Left colon (tissue), 2 donors: ENCODE data around the gene SIPA1. TPM values are rescaled to one million over a fixed set of nuclear protein-coding genes. Genes with fewer than 3 reads are reported as not detected.
"Not testable (repeated sequence)": the region's sequence is repeated elsewhere in the genome, so short reads cannot be mapped to it uniquely, and the experiment has no call there.

Experiments
- ATAC-seq: fragments of 200-7000 bp; cut with Tn5 transposase; one replicate; pipeline ENCODE4 v1.9.1; 2020; ENCODE audit warnings: mild to moderate bottlenecking, moderate library complexity
- DNase-seq, 2 donors: peaks; one replicate each; pipeline ENCODE4 v3.0.0-alpha.2; 2020
- intact Hi-C, 2 donors: fragments of 100-400 bp; cut with DNase I in 1 of 2; cut with micrococcal nuclease in 1 of 2; formaldehyde crosslinking; loops; one replicate each; pipeline versions ENCODE4 v1.11.2 to v1.14.0; 2022; cut with DNase I, micrococcal nuclease
- microRNA-seq, 2 donors: library from miRNA; unstranded; fragments of <30 nt; microRNA quantifications; one replicate each; pipeline versions ENCODE4 v1.1.0 to v1.2.0, GENCODE V29; 2020
- total RNA-seq, 2 donors: library from RNA; stranded (reverse); fragmentation: NEBNext Ultra II Directional; extraction: Animal tissue kit (Norgen Biotek cat#: 25700); gene quantifications; one replicate each; pipeline ENCODE4 v1.2.1, GENCODE V29; 2021
- donor health status: DM: no; HTN: no; CAD: no.
- donor health status: DM: yes; HTN: yes; CAD: no.

SIPA1 gene
- total RNA-seq, 2 donors from 2014 or later = 25.5 to 34.3 TPM

DNA sequence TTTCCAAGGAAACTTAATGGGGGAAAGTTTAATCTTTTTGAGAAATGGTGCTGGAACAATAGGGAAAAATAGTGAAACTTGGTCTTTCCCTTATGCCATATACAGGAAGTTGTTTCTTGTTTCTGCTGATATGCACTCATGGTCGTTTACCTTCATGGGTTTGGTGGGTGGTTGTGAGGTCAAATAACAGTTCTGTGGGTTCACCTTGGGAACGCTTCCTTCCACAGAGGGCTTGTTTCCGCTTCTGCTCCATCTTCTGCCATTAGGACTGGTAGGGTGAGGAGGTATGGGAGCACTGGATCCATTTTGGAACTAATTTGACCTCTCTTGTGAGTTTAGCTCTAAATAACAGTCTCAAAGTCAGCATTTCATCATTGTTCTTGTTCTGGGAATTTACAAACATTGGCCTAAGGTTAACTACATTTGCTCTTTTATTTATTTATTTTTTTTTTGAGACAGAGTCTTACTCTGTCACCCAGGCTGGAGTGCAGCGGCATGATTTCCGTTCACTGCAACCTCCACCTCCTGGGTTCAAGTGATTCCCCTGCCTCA lies 42.4 kb downstream of the SIPA1 start:
- no peak for ATAC-seq
- no peak for DNase-seq
- intact Hi-C loops = no loop called here

DNA sequence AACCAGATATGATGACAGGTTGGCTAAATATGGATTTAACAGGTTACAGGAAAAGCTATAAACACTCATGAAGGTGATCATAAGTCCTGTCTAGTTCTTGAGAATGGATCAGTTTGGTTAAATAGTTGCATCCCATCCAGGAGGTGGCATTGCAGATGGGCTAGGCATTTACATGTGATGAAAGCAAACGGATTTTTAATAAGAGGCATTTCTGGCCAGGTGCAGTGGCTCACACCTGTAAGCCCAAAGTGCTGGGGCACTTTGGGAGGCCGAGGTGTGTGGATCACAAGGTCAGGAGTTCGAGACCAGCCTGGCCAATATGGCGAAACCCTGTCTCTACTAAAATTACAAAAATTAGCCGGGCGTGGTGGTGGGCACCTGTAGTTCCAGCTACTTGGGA lies 45.6 kb downstream of the SIPA1 start:
- ATAC-seq, DNase-seq, intact Hi-C loops: not testable (repeated sequence)

DNA sequence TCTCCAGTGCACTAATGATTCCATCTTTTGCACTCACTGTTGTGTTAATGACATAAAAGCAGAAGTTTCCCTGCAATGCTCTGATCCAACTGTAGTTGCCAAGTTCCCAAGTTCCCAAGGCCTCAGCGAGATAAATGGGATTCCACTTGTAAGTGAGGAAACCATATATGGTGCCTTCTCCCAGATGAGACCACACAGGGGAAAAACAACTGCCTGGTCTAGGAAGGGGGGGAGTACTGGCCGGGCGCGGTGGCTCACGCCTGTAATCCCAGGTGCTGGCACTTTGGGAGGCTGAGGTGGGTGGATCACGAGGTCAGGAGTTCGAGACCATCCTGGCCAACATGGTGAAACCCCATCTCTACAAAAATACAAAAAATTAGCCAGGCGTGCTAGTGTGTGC lies 48.1 kb downstream of the SIPA1 start:
- ATAC-seq (no peak), DNase-seq (no peak)
- intact Hi-C loops = no loop called here

DNA sequence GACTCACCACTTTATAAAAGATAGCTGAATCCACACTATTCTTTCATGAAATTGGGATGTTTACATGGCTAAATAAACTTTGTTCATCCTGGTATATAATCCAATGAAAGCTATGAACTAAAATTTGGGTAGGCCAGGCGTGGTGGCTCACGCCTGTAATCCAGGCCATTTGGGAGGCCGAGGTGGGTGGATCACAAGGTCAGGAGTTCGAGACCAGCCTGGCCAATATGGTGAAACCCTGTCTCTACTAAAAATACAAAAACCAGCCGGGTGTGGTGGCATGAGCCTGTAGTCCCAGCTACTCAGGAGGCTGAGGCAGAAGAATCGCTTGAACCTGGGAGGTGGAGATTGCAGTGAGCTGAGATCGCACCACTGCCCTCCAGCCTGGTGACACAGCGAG lies 53.9 kb downstream of the SIPA1 start:
- DNase-seq, intact Hi-C loops, ATAC-seq: not testable (repeated sequence)

DNA sequence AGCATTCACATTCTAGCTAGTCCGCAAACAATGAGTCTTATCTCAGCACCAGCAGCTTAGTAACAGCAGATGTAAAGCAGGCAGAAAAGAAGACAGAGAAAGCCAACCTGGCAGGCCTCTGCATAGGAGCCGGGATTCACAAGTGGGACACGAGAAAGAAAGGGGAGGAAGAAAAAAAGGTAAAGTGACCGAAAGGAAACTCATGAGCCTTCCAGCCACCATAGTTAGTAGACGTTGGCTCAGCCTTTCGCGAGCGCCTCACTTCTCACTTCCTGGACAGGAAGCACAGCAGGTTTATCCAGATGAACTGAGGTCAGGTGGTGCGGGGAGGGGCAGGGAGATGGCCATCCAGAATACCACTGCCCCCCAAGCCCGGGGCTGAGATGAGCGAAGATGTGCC lies 54.5 kb downstream of the SIPA1 start:
- intact Hi-C loops = no loop called here
- ATAC-seq = peak; percentile 55
- DNase-seq = peak; percentile 45 to 52

DNA sequence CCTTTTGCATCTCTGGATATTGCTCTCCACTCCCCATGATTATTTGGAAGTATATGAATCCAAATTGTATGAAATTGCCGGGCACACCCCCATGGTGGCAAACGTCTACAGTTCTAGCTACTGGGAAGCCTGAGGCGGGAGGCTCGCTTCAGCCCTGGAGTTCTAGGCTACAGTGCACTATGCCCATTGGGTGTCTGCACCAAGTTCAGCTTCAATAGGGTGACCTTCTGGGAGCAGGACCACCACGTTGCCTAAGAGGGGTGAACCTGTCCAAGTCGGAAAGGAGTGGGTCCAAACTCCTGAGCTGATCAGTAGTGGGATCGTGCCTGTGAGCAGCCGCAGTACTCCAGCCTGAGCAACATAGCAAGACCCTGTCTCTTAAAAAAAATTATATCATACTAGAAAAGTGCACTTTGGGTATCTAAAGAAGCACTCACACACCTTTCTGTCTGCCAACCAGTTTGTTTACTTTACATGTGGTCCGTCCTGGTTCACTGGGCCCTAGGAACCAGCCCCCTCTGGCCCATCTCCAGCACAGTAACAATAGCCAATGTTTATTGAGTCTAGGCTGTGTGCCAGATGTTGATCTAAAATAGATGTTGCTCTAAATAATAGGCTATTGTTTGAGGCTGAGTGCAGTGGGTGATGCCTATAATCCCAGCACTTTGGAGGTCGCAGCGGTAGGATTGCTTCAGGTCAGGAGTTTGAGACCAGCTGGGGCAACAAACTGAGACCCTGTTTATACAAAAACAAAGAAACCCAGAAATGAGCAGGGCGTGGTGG lies 57.7 kb downstream of the SIPA1 start:
- intact Hi-C loops = no loop called here
- DNase-seq (peak; percentile 76 to 86), ATAC-seq (peak; percentile 80)

DNA sequence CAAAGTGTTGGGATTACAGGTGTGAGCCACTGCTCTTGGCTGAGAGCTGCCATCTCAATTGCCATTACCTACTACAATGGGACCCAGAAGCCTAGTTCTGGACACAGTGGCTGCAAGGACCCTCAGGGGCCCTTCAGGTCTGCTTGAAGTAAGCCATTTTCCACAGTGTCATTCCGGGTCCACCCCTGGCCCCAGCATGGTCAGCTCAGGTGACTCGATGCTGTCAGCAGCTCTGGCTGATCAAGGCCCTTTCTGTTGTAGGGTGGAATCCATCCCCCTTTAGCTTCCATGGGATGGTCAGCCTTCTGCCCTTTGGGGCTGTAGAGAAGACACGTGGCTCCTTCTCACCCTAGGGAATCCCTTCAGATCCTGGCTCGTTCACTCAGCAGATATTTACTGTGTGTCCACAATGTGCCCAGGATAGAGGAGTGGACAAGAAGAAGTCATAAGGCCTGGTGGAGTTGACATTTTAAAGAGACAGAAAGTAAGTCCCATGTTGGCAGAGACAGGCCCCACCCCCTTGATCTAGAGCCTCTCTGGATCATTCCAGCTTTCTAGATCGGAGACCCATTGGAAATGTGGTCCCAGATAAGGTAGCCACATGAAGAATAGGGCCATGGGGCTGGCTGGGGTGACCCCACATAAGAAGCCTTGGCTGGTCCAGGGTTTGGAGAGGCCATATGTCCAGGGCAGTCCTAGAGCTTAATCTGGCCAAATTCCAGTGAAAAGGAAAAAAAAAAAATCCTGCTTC lies 59.1 kb downstream of the SIPA1 start:
- intact Hi-C loops = no loop called here
- no peak for DNase-seq
- ATAC-seq = no peak

DNA sequence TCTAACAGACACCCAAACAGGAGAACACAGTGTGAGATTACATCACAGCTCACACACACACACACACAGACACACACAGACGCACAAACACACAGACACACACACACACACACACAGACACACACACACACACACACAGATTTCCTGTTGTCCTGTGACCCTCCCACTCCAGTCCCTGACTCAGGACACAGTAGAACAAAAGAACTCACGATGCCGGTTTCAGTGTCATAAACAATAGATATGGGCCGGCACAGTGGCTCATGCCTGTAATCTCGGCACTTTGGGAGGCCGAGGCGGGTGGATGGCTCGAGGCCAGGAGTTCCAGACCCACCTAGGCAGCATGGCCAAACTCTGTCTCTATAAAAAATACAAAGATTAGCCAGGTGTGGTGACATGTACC lies 60.3 kb downstream of the SIPA1 start:
- ATAC-seq = peak; percentile 74
- intact Hi-C loops = no loop called here
- DNase-seq = peak; percentile 62 to 63

DNA sequence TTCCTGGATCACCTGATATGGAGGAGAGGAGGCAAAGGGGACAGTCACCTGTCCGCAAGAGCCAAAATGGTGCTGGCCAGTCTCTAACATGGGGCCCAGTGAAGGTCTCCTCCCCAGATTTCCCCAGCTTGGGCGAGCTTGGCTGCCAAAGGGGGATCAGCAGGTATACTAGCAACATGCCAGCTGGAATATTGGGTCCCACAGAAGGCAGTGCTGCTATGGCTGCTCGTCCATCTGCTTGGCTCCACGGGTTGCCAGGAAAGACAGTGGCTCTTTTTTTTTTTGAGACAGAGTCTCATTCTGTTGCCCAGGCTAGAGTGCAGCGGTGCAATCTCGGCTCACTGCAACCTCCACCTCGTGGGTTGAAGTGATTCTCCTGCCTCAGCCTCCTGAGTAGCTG lies 61.4 kb downstream of the SIPA1 start:
- DNase-seq = no peak
- intact Hi-C loops = no loop called here
- no peak for ATAC-seq

DNA sequence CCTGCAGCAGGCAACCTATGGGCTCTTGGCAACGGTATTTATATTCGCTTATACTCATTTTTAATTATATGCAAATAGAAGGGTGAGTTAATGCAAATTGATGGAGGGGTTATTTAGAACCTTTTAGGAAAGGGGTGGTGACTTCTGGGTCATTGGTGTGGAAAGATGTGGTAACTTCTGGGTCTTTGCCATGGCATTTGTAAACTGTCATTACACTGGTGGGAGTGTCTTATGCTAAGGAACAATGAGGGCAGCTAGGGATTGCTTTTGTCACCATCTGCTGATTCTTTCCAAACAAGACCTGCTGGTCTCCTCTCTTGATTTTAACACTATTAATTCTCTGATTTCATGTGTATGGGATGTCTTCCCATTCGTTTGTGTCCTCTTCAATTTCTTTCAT lies 62.5 kb downstream of the SIPA1 start:
- intact Hi-C loops = no loop called here
- DNase-seq (peak in 1 of 2 donors; percentile 1), ATAC-seq (no peak)

Small RNA genes lying within 50 kb of the gene (microRNA-seq; reads per million reads assigned to microRNA genes)
- gene MIR4489 = 0 reads per million in 2 donors
- gene MIR4690 = 0 to 2.7 reads per million in 2 donors

Other genes with a start within 250 kb of the SIPA1 start
- gene NEAT1, start 215.3 kb upstream of the SIPA1 start, total RNA-seq = 1,000 to 10,000 TPM in 1 of 2 donors, 100 to 1,000 TPM in 1; 818 to 1,135 TPM
- gene MALAT1, start 139.1 kb upstream of the SIPA1 start, total RNA-seq = 1,000 to 10,000 TPM; 7,483 to 9,013 TPM
- 10 to 100 TPM; 58.4 to 70.8 TPM for gene SCYL1, start 113.0 kb upstream of the SIPA1 start, total RNA-seq
- gene LTBP3, start 79.7 kb upstream of the SIPA1 start, total RNA-seq = 10 to 100 TPM; 24.9 to 42.9 TPM
- gene ZNRD2, start 67.6 kb upstream of the SIPA1 start, total RNA-seq = 10 to 100 TPM; 15.4 to 18.5 TPM
- 10 to 100 TPM; 24.4 to 33.8 TPM for gene FAM89B, start 65.6 kb upstream of the SIPA1 start, total RNA-seq
- gene EHBP1L1, start 62.0 kb upstream of the SIPA1 start, total RNA-seq = 10 to 100 TPM; 78.7 to 89.7 TPM
- gene KCNK7, start 42.3 kb upstream of the SIPA1 start, total RNA-seq = 1 to 10 TPM in 1 of 2 donors, under 1 TPM in 1; 0.40 to 1.3 TPM
- gene MAP3K11, start 23.9 kb upstream of the SIPA1 start, total RNA-seq = 100 to 1,000 TPM in 1 of 2 donors, 10 to 100 TPM in 1; 94.7 to 101 TPM
- gene PCNX3, start 22.3 kb upstream of the SIPA1 start, total RNA-seq = 10 to 100 TPM; 47.8 to 56.0 TPM
- gene RELA, start 24.8 kb downstream of the SIPA1 start, total RNA-seq = 10 to 100 TPM; 57.6 to 62.9 TPM
- 10 to 100 TPM; 70.8 to 72.3 TPM for gene KAT5, start 74.2 kb downstream of the SIPA1 start, total RNA-seq
- gene RNASEH2C, start 82.7 kb downstream of the SIPA1 start, total RNA-seq = 10 to 100 TPM; 23.7 to 31.2 TPM
- gene AP5B1, start 142.9 kb downstream of the SIPA1 start, total RNA-seq = 10 to 100 TPM; 21.7 to 22.4 TPM
- gene OVOL1, start 149.0 kb downstream of the SIPA1 start, total RNA-seq = 10 to 100 TPM; 29.5 to 35.9 TPM
- gene SNX32, start 195.9 kb downstream of the SIPA1 start, total RNA-seq = 1 to 10 TPM; 1.6 to 3.8 TPM
- gene CFL1, start 220.1 kb downstream of the SIPA1 start, total RNA-seq = 1,000 to 10,000 TPM; 1,740 to 2,016 TPM
- 10 to 100 TPM; 55.7 to 63.4 TPM for gene MUS81, start 222.3 kb downstream of the SIPA1 start, total RNA-seq
- 10 to 100 TPM in 1 of 2 donors, 1 to 10 TPM in 1; 4.5 to 21.4 TPM for gene EFEMP2, start 234.7 kb downstream of the SIPA1 start, total RNA-seq
- 1 to 10 TPM; 1.5 to 2.4 TPM for gene CTSW, start 241.7 kb downstream of the SIPA1 start, total RNA-seq